ENCODE results near the gene ECM2. TPM values are rescaled to one million over a fixed set of nuclear protein-coding genes. Genes with fewer than 3 reads are reported as not detected.
"Not testable (repeated sequence)": the region's sequence is repeated elsewhere in the genome, so short reads cannot be mapped to it uniquely, and the experiment has no call there.

ECM2 gene
- total RNA-seq = not detected

DNA sequence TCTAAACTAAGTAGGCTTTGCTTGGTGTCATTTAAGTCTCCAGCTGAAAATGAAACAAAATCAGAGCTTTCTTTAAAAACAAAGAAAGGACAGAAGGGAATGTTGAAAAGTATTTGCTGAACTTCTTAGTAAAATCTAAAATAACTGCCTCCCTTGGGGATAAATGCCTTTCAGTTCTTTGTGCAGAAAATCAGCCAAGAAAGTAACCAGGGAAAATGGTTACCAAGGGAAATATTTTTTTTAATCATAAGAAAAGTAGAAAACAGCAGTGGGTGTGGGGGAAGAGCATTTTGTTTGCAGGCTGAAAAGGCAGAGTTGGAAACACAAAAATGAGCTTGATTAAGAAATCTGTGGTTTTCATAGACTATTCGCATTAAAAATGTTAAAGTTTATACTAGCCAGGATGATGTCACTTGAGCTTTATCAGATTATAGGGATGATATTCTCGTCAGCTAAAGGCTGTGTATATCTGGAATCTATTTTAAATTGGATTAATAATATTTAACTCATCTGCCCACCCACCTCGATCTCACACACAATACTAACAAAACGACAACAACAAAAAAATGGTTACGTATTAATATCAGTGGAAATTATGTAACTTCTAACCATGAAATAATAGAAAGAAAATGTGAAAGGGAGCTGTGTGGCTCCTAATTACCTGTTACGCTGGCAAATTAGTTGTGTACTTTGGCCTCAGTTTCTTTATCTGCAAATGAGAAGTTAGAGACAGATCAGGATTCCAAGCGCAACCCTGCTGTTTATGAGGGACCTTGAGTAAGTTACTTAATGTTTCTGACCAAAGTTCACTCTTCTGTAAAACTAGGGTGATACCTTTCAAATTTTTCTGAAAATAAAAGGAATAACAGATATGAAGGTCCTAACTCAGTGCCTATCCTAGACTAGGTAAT, at the start of gene ECM2:
TSS of gene ECM2 (minus strand) at position 51 of the 911 bp plus-strand sequence. CDS start 13,124 bp downstream, outside the sequence.
- Mint-ChIP-seq H3K36me3 (peaks cover 6% of the 10 kb centered on the region), H3K27ac (no peak within 1 kb of the TSS), H3K27me3 (no peaks in the 10 kb centered on the region), H3K9me3 (ENCODE audit: low read depth) (no peaks in the 10 kb centered on the region), H3K4me3 (no peak within 1 kb of the TSS), H3K4me1 (peaks cover 8% of the 10 kb centered on the region)
- ATAC-seq (no peak), DNase-seq (no peak)
- CTCF ChIA-PET = no interaction called here

DNA sequence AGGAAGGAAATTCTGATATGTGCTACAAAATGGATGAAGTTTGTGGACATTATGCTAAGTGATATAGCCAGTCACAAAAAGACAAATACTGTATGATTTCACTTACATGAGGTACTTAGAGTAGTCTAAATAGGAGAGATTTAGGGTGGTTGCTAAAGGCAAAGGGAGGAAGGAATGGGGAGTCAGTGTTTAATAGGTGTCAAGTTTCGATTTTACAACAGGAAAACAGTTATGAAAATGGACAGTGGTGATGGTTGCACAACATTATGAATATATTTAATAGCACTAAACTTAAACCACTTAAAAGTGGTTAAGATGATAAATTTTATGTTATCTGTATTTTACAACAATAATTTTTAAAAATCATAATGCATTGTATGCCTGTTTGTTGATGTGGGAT, 40.4 kb upstream of the ECM2 start:
- H3K27ac Mint-ChIP-seq = no peak overlapping the region
- no peaks in the 10 kb centered on the region for H3K9me3 Mint-ChIP-seq (ENCODE audit: low read depth)
- CTCF ChIA-PET = no interaction called here
- no peak overlapping the region for H3K4me3 Mint-ChIP-seq
- H3K27me3 Mint-ChIP-seq = no peaks in the 10 kb centered on the region
- H3K4me1 Mint-ChIP-seq = peaks cover 2% of the 10 kb centered on the region
- DNase-seq (no peak), ATAC-seq (no peak)
- H3K36me3 Mint-ChIP-seq = no peaks in the 10 kb centered on the region

DNA sequence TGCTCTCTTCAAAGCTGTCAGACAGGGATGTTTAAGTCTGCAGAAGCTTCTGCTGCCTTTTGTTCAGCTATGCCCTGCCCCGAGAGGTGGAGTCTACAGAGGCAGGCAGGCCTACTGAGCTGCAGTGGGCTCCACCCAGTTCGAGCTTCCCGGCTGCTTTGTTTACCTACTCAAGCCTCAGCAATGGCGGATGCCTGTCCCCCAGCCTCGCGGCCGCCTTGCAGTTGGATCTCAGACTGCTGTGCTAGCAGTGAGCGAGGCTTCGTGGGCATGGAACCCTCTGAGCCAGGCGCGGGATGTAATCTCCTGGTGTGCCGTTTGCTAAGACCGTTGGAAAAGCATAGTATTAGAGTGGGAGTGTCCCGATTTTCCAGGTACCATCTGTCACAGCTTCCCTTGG, 37.8 kb upstream of the ECM2 start:
- H3K36me3 Mint-ChIP-seq; H3K4me3 Mint-ChIP-seq; CTCF ChIA-PET; H3K27me3 Mint-ChIP-seq; ATAC-seq; H3K9me3 Mint-ChIP-seq (ENCODE audit: low read depth); DNase-seq; H3K4me1 Mint-ChIP-seq; H3K27ac Mint-ChIP-seq: not testable (repeated sequence)

DNA sequence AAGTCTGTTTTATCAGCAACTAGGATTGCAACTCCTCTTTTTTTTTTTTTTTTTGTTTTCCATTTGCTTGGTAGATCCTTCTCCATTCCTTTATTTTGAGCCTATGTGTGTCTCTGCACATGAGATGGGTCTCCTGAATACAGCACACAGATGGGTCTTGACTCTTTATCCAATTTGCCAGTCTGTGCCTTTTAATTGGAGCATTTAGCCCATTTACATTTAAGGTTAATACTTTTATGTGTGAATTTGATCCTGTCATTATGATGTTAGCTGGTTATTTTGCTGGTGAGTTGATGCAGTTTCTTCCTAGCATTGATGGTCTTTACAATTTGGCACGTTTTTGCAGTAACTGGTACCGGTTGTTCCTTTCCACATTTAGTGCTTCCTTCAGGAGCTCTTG, 36.1 kb upstream of the ECM2 start:
- H3K27me3 Mint-ChIP-seq; H3K36me3 Mint-ChIP-seq; CTCF ChIA-PET; DNase-seq; H3K9me3 Mint-ChIP-seq (ENCODE audit: low read depth); H3K4me3 Mint-ChIP-seq; H3K4me1 Mint-ChIP-seq; H3K27ac Mint-ChIP-seq; ATAC-seq: not testable (repeated sequence)

DNA sequence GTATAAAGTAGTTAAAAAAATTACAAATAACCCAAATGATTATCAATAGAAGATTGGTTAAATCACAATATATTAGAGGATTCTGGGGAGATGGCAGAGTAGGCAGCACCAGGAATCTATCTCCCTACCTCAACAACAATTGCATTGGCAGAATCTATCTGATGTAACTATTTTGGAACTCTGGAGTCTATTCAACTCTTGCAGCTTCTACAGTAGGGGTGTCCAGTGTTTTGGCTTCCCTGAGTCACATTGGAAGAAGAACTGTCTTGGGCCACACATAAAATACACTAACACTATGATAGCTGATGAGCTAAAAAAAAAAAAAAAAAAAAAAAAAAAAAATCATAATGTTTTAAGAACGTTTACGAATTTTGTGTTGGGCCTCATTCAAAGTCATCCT, 29.2 kb upstream of the ECM2 start:
- H3K27ac Mint-ChIP-seq = no peak overlapping the region
- H3K27me3 Mint-ChIP-seq = no peaks in the 10 kb centered on the region
- H3K4me1 Mint-ChIP-seq = no peaks in the 10 kb centered on the region
- H3K9me3 Mint-ChIP-seq (ENCODE audit: low read depth) = peaks cover 4% of the 10 kb centered on the region
- no peak for ATAC-seq
- no peak overlapping the region for H3K4me3 Mint-ChIP-seq
- CTCF ChIA-PET = no interaction called here
- peaks cover 3% of the 10 kb centered on the region for H3K36me3 Mint-ChIP-seq
- DNase-seq = no peak

DNA sequence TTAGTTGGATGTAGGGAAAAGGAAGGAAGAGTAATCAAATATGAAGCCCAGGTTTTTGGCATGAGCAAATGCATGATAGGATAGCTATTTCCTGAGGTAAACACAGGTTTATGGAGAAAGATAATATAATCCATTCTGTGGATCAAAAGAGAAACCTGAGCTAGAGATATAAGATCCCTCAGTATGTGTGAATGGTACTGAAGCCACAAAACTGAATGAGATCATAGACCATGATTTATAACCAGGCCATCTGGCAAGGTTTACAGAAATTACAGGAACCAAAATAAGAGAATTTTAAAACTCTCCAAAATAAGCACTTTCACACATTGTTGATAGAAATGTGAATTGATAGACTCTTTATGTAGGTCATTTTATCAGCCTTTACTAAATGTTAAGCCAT, 28.7 kb upstream of the ECM2 start:
- DNase-seq = no peak
- Mint-ChIP-seq H3K27ac (no peak overlapping the region), H3K4me3 (no peak overlapping the region), H3K9me3 (ENCODE audit: low read depth) (peaks cover 4% of the 10 kb centered on the region), H3K36me3 (peaks cover 3% of the 10 kb centered on the region), H3K27me3 (no peaks in the 10 kb centered on the region), H3K4me1 (no peaks in the 10 kb centered on the region)
- CTCF ChIA-PET = no interaction called here
- ATAC-seq = no peak

DNA sequence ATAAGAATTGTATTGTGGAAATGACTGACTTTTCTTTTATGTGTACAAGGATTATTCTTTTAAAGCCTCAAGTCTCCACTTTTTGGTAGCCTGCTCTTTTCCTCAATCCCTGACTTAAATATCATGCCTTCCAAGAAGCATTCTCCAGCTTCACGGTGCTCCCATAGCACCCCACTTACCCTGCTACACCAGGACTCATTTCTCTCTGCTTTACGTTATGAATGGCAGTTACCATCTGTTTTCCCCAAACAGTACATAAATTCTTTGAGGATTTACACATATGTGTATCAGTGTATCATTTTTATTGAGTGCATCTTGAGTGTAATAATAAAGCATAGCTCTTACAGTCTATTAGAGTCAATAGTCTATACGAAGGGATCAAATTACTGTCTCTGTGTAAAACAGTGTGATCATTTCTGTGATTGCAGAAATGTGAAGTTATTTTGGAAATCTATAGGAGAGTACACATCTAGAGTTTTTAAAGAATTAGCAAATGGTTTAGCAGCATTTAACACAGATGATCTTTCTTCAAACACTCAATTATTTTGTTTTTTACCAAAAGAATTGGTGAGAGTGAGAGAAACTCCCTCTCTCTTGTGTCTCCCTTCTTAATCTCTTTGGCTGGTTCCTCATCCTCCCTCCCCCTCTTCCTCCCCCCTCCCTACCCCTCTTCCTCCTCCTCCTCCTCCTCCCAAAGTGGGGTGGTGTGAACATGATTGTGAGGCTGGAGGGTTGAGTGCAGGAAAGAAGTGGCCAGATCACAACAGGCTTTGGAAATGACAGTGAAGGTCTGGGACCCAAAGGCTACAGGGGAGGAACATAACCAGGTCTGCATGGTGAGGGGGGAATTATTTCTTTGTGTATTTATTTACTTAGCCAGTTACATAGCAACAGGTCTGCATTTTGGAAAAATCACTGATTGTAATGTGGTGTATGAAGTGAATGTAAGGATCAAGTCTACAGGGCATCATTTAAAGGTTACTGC, 27.6 kb upstream of the ECM2 start:
- ATAC-seq (no peak), DNase-seq (no peak)
- Mint-ChIP-seq H3K27me3 (no peaks in the 10 kb centered on the region), H3K36me3 (peaks cover 3% of the 10 kb centered on the region), H3K27ac (no peak overlapping the region), H3K4me3 (no peak overlapping the region), H3K9me3 (ENCODE audit: low read depth) (peaks cover 4% of the 10 kb centered on the region), H3K4me1 (no peaks in the 10 kb centered on the region)
- CTCF ChIA-PET = no interaction called here

DNA sequence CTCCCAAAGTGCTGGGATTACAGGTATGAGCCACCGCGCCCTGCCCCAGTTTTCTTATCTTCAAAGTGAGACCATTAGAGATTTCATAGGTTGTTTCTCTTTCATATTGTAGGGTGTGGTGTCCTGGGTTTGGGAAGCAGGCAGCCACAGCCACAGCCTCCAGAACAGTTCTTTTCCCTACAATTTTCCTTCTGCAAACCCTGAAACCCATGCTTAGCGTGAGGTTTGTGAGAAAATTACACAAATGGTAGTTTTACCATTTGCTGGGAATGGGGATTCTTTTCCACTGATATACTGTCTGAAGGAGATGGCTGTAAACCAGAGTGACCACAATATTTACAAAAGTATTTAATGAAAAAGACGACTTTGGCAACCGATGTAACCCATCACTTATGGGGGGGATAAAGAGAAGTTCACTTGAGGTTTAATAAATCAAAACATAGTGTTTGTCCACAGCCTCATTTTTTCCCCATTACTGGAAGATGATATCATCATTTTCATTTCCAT, 26.7 kb upstream of the ECM2 start:
- Mint-ChIP-seq H3K9me3 (ENCODE audit: low read depth) (peaks cover 4% of the 10 kb centered on the region), H3K27ac (no peak overlapping the region), H3K4me1 (no peaks in the 10 kb centered on the region), H3K27me3 (no peaks in the 10 kb centered on the region), H3K4me3 (no peak overlapping the region), H3K36me3 (peaks cover 3% of the 10 kb centered on the region)
- ATAC-seq = no peak
- CTCF ChIA-PET = no interaction called here
- no peak for DNase-seq

DNA sequence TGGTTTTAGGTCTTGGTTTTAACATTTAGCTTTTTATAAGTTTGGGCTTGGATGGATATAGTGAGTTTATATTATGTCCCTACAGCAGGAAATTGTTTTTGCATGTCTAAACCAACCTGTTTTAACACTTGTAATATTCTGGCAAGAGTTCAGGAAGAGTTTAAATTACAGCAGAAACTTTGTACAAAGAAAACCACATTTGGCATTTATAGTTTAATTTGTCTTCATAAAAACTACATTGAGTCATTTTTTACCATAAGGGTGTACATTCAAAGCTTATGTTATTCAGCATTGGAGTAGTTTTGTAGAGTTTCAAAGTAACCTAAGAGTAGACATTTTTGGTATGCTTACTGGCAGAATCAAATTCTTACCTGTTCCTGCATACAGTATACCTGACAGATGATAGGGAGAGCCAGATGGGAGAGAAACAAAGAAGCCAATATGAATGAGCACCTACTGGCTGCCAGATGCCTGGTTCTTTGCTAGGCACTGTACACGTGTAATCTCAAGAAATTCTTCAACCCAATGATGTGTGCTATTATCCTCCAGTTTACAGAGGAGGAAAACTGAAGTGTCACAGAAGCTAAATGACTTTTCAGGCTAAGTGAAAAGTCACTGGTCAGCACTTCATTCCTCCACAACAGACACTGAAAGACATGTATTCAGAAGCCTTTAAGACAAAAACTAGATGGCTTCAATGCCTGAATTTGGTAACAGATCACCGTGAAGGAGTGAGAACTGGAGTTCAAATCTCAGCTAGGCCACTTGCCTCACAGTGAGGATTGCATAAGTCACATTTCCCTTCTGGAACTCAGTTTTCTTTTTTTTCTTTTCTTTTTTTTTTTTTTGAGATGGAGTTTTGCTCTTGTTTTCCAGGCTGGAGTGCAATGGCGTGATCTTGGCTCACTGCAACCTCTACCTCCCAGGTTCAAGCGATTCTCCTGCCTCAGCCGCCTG, 25.9 kb upstream of the ECM2 start:
- Mint-ChIP-seq H3K36me3 (peaks cover 3% of the 10 kb centered on the region), H3K9me3 (ENCODE audit: low read depth) (peaks cover 4% of the 10 kb centered on the region), H3K4me1 (no peaks in the 10 kb centered on the region), H3K4me3 (no peak overlapping the region), H3K27me3 (no peaks in the 10 kb centered on the region), H3K27ac (no peak overlapping the region)
- ATAC-seq (no peak), DNase-seq (no peak)
- CTCF ChIA-PET = no interaction called here

DNA sequence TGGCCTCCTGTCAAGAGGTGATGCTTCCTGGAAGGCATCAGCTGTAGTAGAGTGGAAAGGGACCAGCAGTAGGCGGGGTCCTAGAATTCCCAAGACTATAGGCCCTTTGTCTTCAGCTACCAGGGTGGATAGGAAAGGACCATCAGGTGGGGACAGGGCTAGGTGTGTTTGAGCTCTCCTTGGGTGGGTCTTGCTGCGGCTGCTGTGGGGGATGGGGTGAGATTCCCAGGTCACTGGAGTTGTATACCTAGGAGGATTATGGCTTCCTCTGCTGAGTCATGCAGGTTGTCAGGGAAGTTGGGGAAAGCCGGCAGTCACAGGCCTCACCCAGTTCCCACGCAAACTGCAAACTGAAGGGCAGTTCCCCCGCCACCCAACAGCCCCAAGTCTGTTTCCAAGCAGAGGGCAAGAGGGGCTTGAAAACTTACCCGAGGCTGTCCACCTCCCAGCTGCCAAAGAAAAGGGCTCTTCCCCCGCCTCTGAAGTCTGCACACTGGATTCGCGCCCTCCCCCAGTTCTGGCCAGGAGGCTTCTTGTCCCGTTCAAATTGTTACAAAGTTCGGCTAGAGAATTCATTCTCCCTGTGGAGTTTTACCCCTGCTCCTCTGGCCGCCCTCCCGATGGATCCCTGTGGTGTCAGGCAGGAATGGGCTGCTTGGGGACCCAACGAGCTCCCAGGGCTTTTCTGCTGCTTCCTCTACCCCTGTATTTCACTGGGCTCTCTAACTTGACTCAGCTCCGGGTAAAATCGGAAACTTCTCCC, 23.0 kb upstream of the ECM2 start:
- Mint-ChIP-seq H3K9me3 (ENCODE audit: low read depth) (no peaks in the 10 kb centered on the region), H3K4me3 (no peak overlapping the region), H3K36me3 (peaks cover 4% of the 10 kb centered on the region), H3K27ac (no peak overlapping the region), H3K27me3 (no peaks in the 10 kb centered on the region), H3K4me1 (no peaks in the 10 kb centered on the region)
- no peak for ATAC-seq
- no peak for DNase-seq
- CTCF ChIA-PET = no interaction called here

DNA sequence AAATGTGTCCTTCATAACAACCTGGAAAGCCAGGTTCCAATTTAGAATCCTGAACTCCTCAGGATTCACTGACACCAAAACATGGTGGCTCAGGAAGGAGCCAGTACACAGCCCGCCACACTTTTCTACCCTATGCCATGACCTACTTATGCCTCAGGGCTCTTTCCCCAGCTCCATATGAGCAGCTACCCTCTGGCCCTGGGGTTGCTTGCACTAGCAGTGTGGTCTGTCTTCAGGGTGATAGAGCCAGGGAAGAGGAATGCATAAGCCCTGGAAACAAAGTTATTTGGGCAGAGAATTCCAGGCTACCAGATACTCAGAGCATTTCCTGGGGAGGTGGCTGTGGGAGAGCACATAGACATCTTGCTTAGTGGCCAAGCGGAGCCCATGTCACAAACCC, 15.0 kb upstream of the ECM2 start:
- Mint-ChIP-seq H3K36me3 (peaks cover 4% of the 10 kb centered on the region), H3K9me3 (ENCODE audit: low read depth) (no peaks in the 10 kb centered on the region), H3K27me3 (no peaks in the 10 kb centered on the region), H3K27ac (no peak overlapping the region), H3K4me3 (no peak overlapping the region), H3K4me1 (no peaks in the 10 kb centered on the region)
- ATAC-seq (no peak), DNase-seq (no peak)
- CTCF ChIA-PET = no interaction called here

DNA sequence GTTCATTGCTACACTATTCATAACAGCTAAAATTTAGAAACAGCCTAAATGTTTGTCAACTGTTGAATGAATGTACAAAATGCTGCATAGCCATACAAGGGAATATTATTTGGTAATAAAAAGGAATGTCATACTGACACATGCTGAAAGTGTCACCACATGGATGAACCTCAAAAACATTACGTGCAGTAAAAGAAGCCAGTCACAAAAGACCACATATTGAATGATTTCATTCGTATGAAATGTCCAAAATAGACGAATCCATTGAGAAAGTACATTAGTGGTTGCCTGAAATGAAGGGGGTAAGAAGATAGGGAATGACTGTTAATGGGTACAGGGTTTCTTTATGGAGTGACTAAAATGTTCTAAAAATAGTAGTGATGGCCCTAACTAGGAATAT, 11.6 kb upstream of the ECM2 start:
- H3K4me1 Mint-ChIP-seq = no peaks in the 10 kb centered on the region
- no peak for ATAC-seq
- no peak for DNase-seq
- H3K9me3 Mint-ChIP-seq (ENCODE audit: low read depth) = no peaks in the 10 kb centered on the region
- H3K27me3 Mint-ChIP-seq = no peaks in the 10 kb centered on the region
- CTCF ChIA-PET = no interaction called here
- peaks cover 5% of the 10 kb centered on the region for H3K36me3 Mint-ChIP-seq
- H3K4me3 Mint-ChIP-seq = no peak overlapping the region
- H3K27ac Mint-ChIP-seq = no peak overlapping the region
